K562 (cell line): ENCODE results near the gene KLF2. TPM values are rescaled to one million over a fixed set of nuclear protein-coding genes. Genes with fewer than 3 reads are reported as not detected.

Experiments used
- ATAC-seq: fragments of 200-7000 bp; cut with Tn5 transposase; 3 replicates; pipeline ENCODE4 v1.9.1; 2020; ENCODE audit warnings: moderate library complexity
- BruUV-seq: library from RNA; stranded (reverse); fragments of 400-500 nt; replicated peaks from 2 replicates; lab custom pipeline; 2021; lab: Mats Ljungman, UMichigan
- CTCF ChIA-PET: fragments of 300-600 bp; formaldehyde crosslinking; extraction: SDS; loops from one replicate; lab custom pipeline; 2021; ENCODE audit warnings: low intra/inter-chr PET ratio; lab: Yijun Ruan, JAX
- POLR2A ChIA-PET: fragments of 300-600, 350-650 bp; sonication (Branson Sonifier 250); formaldehyde crosslinking; extraction: SDS; loops from one replicate; lab custom pipeline; 2021; ENCODE audit warnings: antibody characterized with exemption, inconsistent platforms; lab: Yijun Ruan, JAX
- DNase-seq, 4 experiments: peaks; one replicate each; pipeline versions ENCODE4 v3.0.0 to v3.0.0-alpha.2; 2011 to 2018; ENCODE audit warnings: low spot score in 3 of 4, mixed read lengths in 3 of 4; ENCODE audit errors: extremely low read depth in 1 of 4
- FAIRE-seq: peaks from 2 replicates; lab custom pipeline; 2011; peaks lifted over from hg19 to GRCh38; lab: Jason Lieb, UNC
- H2AFZ ChIP-seq: 2 replicates; pipeline ENCODE4 v1.6.0; 2011; ENCODE audit warnings: low read depth, low read length, control low read depth, inconsistent platforms
- H3K27ac ChIP-seq: fragments of 200-600 bp; 3 replicates; pipeline ENCODE4 v1.8.0; 2011; ENCODE audit warnings: low read depth, mild to moderate bottlenecking, control low read depth, inconsistent platforms, low read length, moderate library complexity, mixed read lengths; ENCODE audit errors: extremely low read depth
- H3K27me3 ChIP-seq, 2 experiments: fragments of 300-600 bp in 1 of 2; 2 replicates in 1 of 2; 3 replicates in 1 of 2; pipeline versions ENCODE4 v1.6.0 to v1.8.0; 2011; ENCODE audit warnings: inconsistent platforms in 2 of 2, low read length in 2 of 2, mild to moderate bottlenecking in 1 of 2, mixed read lengths in 1 of 2, moderate library complexity in 1 of 2; ENCODE audit not compliant: control insufficient read depth in 2 of 2, insufficient read depth in 2 of 2
- H3K36me3 ChIP-seq: fragments of 300-600 bp; 3 replicates; pipeline ENCODE4 v1.8.0; 2011; ENCODE audit warnings: mild to moderate bottlenecking, low read length, inconsistent platforms; ENCODE audit not compliant: control insufficient read depth, insufficient read depth
- H3K4me1 ChIP-seq, 2 experiments: fragments of 200-600 bp in 1 of 2; replicated peaks in 1 of 2; 2 replicates in 1 of 2; 3 replicates in 1 of 2; pipeline versions ENCODE4 v1.5.1 to v1.8.0; 2011; ENCODE audit warnings: inconsistent platforms in 2 of 2, low read length in 2 of 2, mild to moderate bottlenecking in 1 of 2, mixed read lengths in 1 of 2, moderate library complexity in 1 of 2; ENCODE audit not compliant: control insufficient read depth in 2 of 2, insufficient read depth in 2 of 2
- H3K4me2 ChIP-seq: 2 replicates; pipeline ENCODE4 v1.6.1; 2011; ENCODE audit warnings: low read length, control low read depth, inconsistent platforms, mixed read lengths; ENCODE audit not compliant: insufficient read depth
- H3K4me3 ChIP-seq: fragments of 200-600 bp; sonication (generic), shearing (Covaris generic); 2 replicates; pipeline ENCODE4 v1.5.1; 2016; ENCODE audit warnings: control low read depth, inconsistent platforms
- H3K79me2 ChIP-seq: fragments of 200-600 bp; 3 replicates; pipeline ENCODE4 v1.8.0; 2011; ENCODE audit warnings: low read length, inconsistent platforms; ENCODE audit not compliant: control insufficient read depth, insufficient read depth
- H3K9ac ChIP-seq, 2 experiments: 2 replicates each; pipeline versions ENCODE4 v1.6.0 to v1.6.1; 2011; ENCODE audit warnings: low read depth in 2 of 2, low read length in 2 of 2, control low read depth in 1 of 2, inconsistent platforms in 1 of 2, mild to moderate bottlenecking in 1 of 2, mixed read lengths in 1 of 2; ENCODE audit not compliant: insufficient read depth in 1 of 2
- H3K9me1 ChIP-seq: one replicate; pipeline ENCODE4 v1.6.0; 2011; ENCODE audit warnings: inconsistent platforms, mild to moderate bottlenecking, low read length, moderate library complexity; ENCODE audit not compliant: control insufficient read depth, insufficient read depth
- H3K9me3 ChIP-seq: replicated peaks from 2 replicates; pipeline ENCODE4 v1.5.1; 2011; ENCODE audit warnings: low read depth, low read length, inconsistent platforms; ENCODE audit not compliant: control insufficient read depth, insufficient read depth
- H4K20me1 ChIP-seq: replicated peaks from 2 replicates; pipeline ENCODE4 v1.6.1; 2011; ENCODE audit warnings: low read length, inconsistent platforms, mixed read lengths; ENCODE audit not compliant: control insufficient read depth, insufficient read depth
- AFF1 ChIP-seq, 2 experiments: fragments of 450-650 bp; IDR thresholded peaks; 2 replicates each; pipeline ENCODE4 v1.6.1; 2018; ENCODE audit warnings: mild to moderate bottlenecking in 2 of 2, low read depth in 1 of 2; ENCODE audit not compliant: partially characterized antibody in 2 of 2
- ATF3 ChIP-seq, 2 experiments: fragments of 450-650 bp in 1 of 2; sonication (generic) in 1 of 2; formaldehyde crosslinking in 1 of 2; IDR thresholded peaks in 1 of 2; conservative IDR thresholded peaks in 1 of 2; 2 replicates each; pipeline versions ENCODE4 v1.6.1 to v1.8.1; 2016 to 2023; ENCODE audit warnings: mild to moderate bottlenecking in 2 of 2, moderate library complexity in 2 of 2, inconsistent platforms in 1 of 2, missing genetic modification reagents in 1 of 2
- CBX1 ChIP-seq: sonication (generic); IDR thresholded peaks from 2 replicates; pipeline ENCODE4 v1.6.1; 2016; ENCODE audit warnings: antibody characterized with exemption, low read depth, mild to moderate bottlenecking
- CSDE1 ChIP-seq, 2 experiments: fragments of 450-650 bp; IDR thresholded peaks; 2 replicates each; pipeline ENCODE4 v1.6.1; 2016; ENCODE audit warnings: mild to moderate bottlenecking in 1 of 2
- ID3 ChIP-seq, 2 experiments: fragments of 250-450 bp in 1 of 2; fragments of 450-650 bp in 1 of 2; sonication (Bioruptor Pico) in 1 of 2; IDR thresholded peaks; 2 replicates each; pipeline versions ENCODE4 v1.6.1 to v1.8.0; 2016 to 2021; ENCODE audit warnings: mild to moderate bottlenecking in 2 of 2, moderate library complexity in 2 of 2, missing compliant biosample characterization in 1 of 2, missing genetic modification characterization in 1 of 2
- JUND ChIP-seq, 2 experiments: IDR thresholded peaks; 2 replicates in 1 of 2; 3 replicates in 1 of 2; pipeline ENCODE4 v1.6.1; 2011; ENCODE audit warnings: borderline replicate concordance in 2 of 2, low read depth in 2 of 2, low read length in 2 of 2, improper control_type of control experiment in 1 of 2, missing biosample characterization in 1 of 2, missing genetic modification characterization in 1 of 2, missing genetic modification reagents in 1 of 2
- KDM1A ChIP-seq, 2 experiments: fragments of 450-650 bp; IDR thresholded peaks; 2 replicates each; pipeline ENCODE4 v1.6.1; 2016; ENCODE audit warnings: mild to moderate bottlenecking in 2 of 2
- MAZ ChIP-seq, 2 experiments: fragments of 450-650 bp in 1 of 2; sonication (generic) in 1 of 2; formaldehyde crosslinking; IDR thresholded peaks in 1 of 2; conservative IDR thresholded peaks in 1 of 2; 2 replicates each; pipeline versions ENCODE4 v1.4.0 to v1.5.0; 2020; ENCODE audit warnings: mild to moderate bottlenecking in 1 of 2, missing genetic modification reagents in 1 of 2
- NCOR1 ChIP-seq: fragments of 450-650 bp; IDR thresholded peaks from 2 replicates; pipeline ENCODE4 v1.6.1; 2016; ENCODE audit warnings: mild to moderate bottlenecking, moderate library complexity
- U2AF2 ChIP-seq: fragments of 200-400 bp; formaldehyde crosslinking; optimal IDR thresholded peaks from 2 replicates; pipeline ENCODE3; 2017; ENCODE audit warnings: low read depth, mild to moderate bottlenecking, low read length
- ZFP1 ChIP-seq: fragments of 450-650 bp; formaldehyde crosslinking; IDR thresholded peaks from 2 replicates; pipeline ENCODE4 v1.4.0; 2020; ENCODE audit warnings: mild to moderate bottlenecking, mixed read lengths
- ZNF146 ChIP-seq: IDR thresholded peaks from one replicate; pipeline ENCODE4 v1.6.1; 2018; ENCODE audit warnings: missing compliant biosample characterization; ENCODE audit not compliant: unreplicated experiment
- ZNF395 ChIP-seq: fragments of 200-800 bp; sonication (Bioruptor generic); IDR thresholded peaks from 2 replicates; pipeline ENCODE4 v1.6.1; 2017; ENCODE audit warnings: missing genetic modification characterization, missing compliant biosample characterization
- WGBS: fragments of 100-300 bp; shearing (Covaris generic); methylation state at CpG from one replicate; pipeline ENCODE4 v1.1.6; 2016; ENCODE audit warnings: low coverage, mixed read lengths; ENCODE audit not compliant: insufficient coverage; ENCODE audit errors: missing lambda C conversion rate; 5-methylcytosine and 5-hydroxymethylcytosine counted together
- in situ Hi-C: fragments of 300-500 bp; cut with MboI; formaldehyde crosslinking; loops from 4 replicates; pipeline ENCODE4 v1.15.0; 2018; ENCODE audit warnings: inconsistent platforms, mixed read lengths
- intact Hi-C: fragments of 100-400 bp; cut with micrococcal nuclease; formaldehyde crosslinking; loops from 2 replicates; pipeline ENCODE4 v1.14.2; 2022
- polyA plus RNA-seq, 8 experiments: library from polyadenylated mRNA; depleted of rRNA in 4 of 8; stranded (reverse) in 5 of 8; unstranded in 3 of 8; fragments of >200 nt; fragmentation: Nextera tagmentation in 2 of 8; fragmentation: Illumina TruSeq in 1 of 8; extraction: Ambion mirVana in 2 of 8; extraction: Trizol in 1 of 8; gene quantifications; 2 replicates each; pipeline versions ENCODE4 v1.2.1 to v1.2.3, GENCODE V29; 2011 to 2014; ENCODE audit warnings: inconsistent platforms in 1 of 8, missing spikeins in 1 of 8
- total RNA-seq, 7 experiments: library from RNA; depleted of rRNA in 6 of 7; stranded (reverse); fragments of >200 nt in 6 of 7; fragmentation: Illumina TruSeq in 2 of 7; extraction: Trizol in 2 of 7; gene quantifications; 2 replicates each; pipeline versions ENCODE4 v1.2.1 to v1.2.3, GENCODE V29; 2011 to 2021; ENCODE audit warnings: low replicate concordance in 1 of 7

KLF2 gene
- total and polyA plus RNA-seq, 9 of the 15 experiments (the other 6 are each of a cell fraction or from before 2014, with no cell fraction given): 0.07 to 0.71 TPM; not detected in 7

GRCh38 chr19:16280306-16280705 is 44.3 kb upstream of the KLF2 start:
- ChIA-PET CTCF (no interaction called here), POLR2A (interaction anchor here (1.1 kb wide), 1 partner anchor 11 kb away, joined by 3 read pairs; no protein-coding TSS in a partner anchor)
- Histone ChIP-seq H3K9me1 (no peaks in the 10 kb centered on the region), H3K79me2 (no peaks in the 10 kb centered on the region), H3K27me3 (peaks cover 20 to 44% of the 10 kb centered on the region in 2 experiments; a peak in 4 of 5 replicates), H3K9ac (no peak overlapping the region), H3K4me2 (no peak overlapping the region), H3K4me3 (no peak overlapping the region), H3K27ac (no peak overlapping the region), H2AFZ (no peak overlapping the region), H3K4me1 (peaks cover 0 to 7% of the 10 kb centered on the region in 2 experiments; a peak in 1 of 5 replicates), H3K36me3 (no peaks in the 10 kb centered on the region), H3K9me3 (no peaks in the 10 kb centered on the region), H4K20me1 (peaks cover 4% of the 10 kb centered on the region; the same call in 1 of the 2 replicates)
- in situ Hi-C loops: no loop called here
- FAIRE-seq (no peak), ATAC-seq (no peak), DNase-seq (no peak)
- no TSS peak for BruUV-seq
- intact Hi-C loops: no loop called here
- 18% methylated on average over 4 of the region's 4 CpGs for WGBS
- TF ChIP-seq KDM1A (IDR thresholded peaks at IDR 0.05): no peak
- TF ChIP-seq ZNF146 (CRISPR knock-in tag): no peak
- TF ChIP-seq MAZ (CRISPR knock-in tag; conservative IDR thresholded peaks at IDR 0.05 in 1 of 2, IDR thresholded peaks at IDR 0.05 in 1 of 2): no peak
- no peak for TF ChIP-seq JUND (IDR thresholded peaks at IDR 0.05; ENCODE audit: borderline replicate concordance, low read depth, low read length)
- no peak for TF ChIP-seq JUND (tag; IDR thresholded peaks at IDR 0.05; ENCODE audit: borderline replicate concordance, low read depth, low read length)
- no peak for TF ChIP-seq NCOR1
- TF ChIP-seq AFF1 (IDR thresholded peaks at IDR 0.05; ENCODE audit: low read depth in 1 of 2, partially characterized antibody in 2 of 2): no peak
- TF ChIP-seq U2AF2: no peak
- no peak for TF ChIP-seq ID3 (CRISPR knock-in tag; IDR thresholded peaks at IDR 0.05)
- TF ChIP-seq ID3 (tag; IDR thresholded peaks at IDR 0.05): no peak
- TF ChIP-seq ZNF395 (CRISPR knock-in tag): no peak
- no peak for TF ChIP-seq ATF3 (IDR thresholded peaks at IDR 0.05)
- no peak for TF ChIP-seq ATF3 (CRISPR knock-in tag; conservative IDR thresholded peaks at IDR 0.05)
- no peak for TF ChIP-seq ZFP1
- TF ChIP-seq CSDE1 (IDR thresholded peaks at IDR 0.05): no peak
- no peak for TF ChIP-seq CBX1
